GM23338 (cell line): Measurements from ENCODE around the gene SLC2A11.

Experiments
- CREB1 ChIP-seq: fragments of 250-450 bp; sonication (Bioruptor Pico); IDR thresholded peaks from 2 replicates; pipeline ENCODE4 v1.5.0; 2020; ENCODE audit warnings: low read depth, mild to moderate bottlenecking, moderate library complexity
- EZH2 ChIP-seq: fragments of 200-600 bp; sonication (generic); IDR thresholded peaks from one replicate; pipeline ENCODE4 v1.8.0; 2017; ENCODE audit warnings: antibody characterized with exemption, mild to moderate bottlenecking, low read depth; ENCODE audit not compliant: unreplicated experiment
- TF ChIP-seq, protein P1 (sequence below), 2 experiments: fragments of 200-600 bp in 1 of 2; sonication (generic) in 1 of 2; conservative IDR thresholded peaks; 2 replicates each; pipeline versions ENCODE4 v1.5.1 to v1.6.1; 2016 to 2017; ENCODE audit warnings: antibody characterized with exemption in 2 of 2, low read depth in 2 of 2, mild to moderate bottlenecking in 2 of 2, moderate library complexity in 1 of 2

DNA sequence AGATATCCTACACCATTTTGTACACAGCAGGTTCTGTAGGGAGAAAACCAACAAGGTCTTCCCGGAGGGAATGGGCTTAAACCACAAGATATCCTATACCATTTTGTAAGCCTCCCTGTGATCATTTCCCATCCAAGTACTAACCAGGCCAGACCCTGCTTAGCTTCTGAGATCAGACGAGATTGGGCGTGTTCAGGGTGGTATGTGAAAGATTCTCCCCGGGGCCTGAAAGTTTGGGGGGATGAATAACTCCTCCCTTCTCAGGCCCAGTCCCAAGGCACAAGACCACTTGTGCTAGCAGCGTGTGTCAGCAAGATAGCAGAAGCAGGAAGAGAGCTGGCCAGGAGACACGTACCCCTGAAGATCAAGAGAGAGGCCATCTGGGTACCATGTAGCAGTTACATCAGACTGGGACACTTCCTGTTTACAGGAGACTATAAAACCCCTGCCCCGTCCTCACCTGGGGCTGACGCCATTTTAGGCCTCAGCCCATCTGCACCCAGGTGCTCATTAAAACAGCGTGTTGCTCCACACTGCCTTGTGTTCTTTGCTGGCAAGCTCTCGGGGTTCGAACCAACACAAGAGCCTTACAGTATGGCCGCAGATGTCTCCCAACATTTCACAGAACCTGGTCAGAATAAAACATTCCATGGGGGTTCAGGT is 53.8 kb downstream of the SLC2A11 start:
- TF ChIP-seq, protein P1, sequence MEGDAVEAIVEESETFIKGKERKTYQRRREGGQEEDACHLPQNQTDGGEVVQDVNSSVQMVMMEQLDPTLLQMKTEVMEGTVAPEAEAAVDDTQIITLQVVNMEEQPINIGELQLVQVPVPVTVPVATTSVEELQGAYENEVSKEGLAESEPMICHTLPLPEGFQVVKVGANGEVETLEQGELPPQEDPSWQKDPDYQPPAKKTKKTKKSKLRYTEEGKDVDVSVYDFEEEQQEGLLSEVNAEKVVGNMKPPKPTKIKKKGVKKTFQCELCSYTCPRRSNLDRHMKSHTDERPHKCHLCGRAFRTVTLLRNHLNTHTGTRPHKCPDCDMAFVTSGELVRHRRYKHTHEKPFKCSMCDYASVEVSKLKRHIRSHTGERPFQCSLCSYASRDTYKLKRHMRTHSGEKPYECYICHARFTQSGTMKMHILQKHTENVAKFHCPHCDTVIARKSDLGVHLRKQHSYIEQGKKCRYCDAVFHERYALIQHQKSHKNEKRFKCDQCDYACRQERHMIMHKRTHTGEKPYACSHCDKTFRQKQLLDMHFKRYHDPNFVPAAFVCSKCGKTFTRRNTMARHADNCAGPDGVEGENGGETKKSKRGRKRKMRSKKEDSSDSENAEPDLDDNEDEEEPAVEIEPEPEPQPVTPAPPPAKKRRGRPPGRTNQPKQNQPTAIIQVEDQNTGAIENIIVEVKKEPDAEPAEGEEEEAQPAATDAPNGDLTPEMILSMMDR (conservative IDR thresholded peaks at IDR 0.05; ENCODE audit: low read depth in 2 of 2), result no peak
- TF ChIP-seq EZH2, result no peak
- no peak for TF ChIP-seq CREB1 (CRISPR knock-in tag)
